Measurements from ENCODE around the gene TCF15. TPM values are rescaled to one million over a fixed set of nuclear protein-coding genes. Genes with fewer than 3 reads are reported as not detected.

The TCF15 gene
- total RNA-seq, 1 donor from 2014 or later: not detected

- Histone ChIP-seq H3K36me3 (ENCODE audit: insufficient read depth, low read length) (no peaks in the 10 kb centered on the region), H3K4me2 (ENCODE audit: low read length) (no peak overlapping the region), H4K20me1 (ENCODE audit: insufficient read depth, low read length) (no peaks in the 10 kb centered on the region), H3K9me3 (ENCODE audit: insufficient read depth, low read depth, low read length) (no peaks in the 10 kb centered on the region), H3K27ac (ENCODE audit: low read depth, low read length) (no peak overlapping the region), H3K4me3 (ENCODE audit: insufficient read depth, low read depth, low read length) (no peak overlapping the region), H2AFZ (ENCODE audit: low read depth, low read length) (no peak overlapping the region), H3K79me2 (ENCODE audit: insufficient read depth, low read length) (no peaks in the 10 kb centered on the region), H3K9ac (ENCODE audit: low read length) (no peak overlapping the region), H3K4me1 (ENCODE audit: insufficient read depth, low read length) (no peaks in the 10 kb centered on the region), H3K27me3 (ENCODE audit: insufficient read depth, low read length) (peaks cover 2% of the 10 kb centered on the region)
- Mint-ChIP-seq H3K27ac (ENCODE audit: unreplicated experiment) (no peak overlapping the region), H3K27me3 (ENCODE audit: low read depth, unreplicated experiment) (peaks cover 22% of the 10 kb centered on the region), H3K36me3 (ENCODE audit: low read depth, unreplicated experiment) (no peaks in the 10 kb centered on the region), H3K4me1 (ENCODE audit: low read depth, unreplicated experiment) (no peaks in the 10 kb centered on the region), H3K4me3 (ENCODE audit: unreplicated experiment) (no peak overlapping the region), H3K9me3 (ENCODE audit: unreplicated experiment) (no peaks in the 10 kb centered on the region)
- no peak for DNase-seq (ENCODE audit: low read depth)
- no peak for FAIRE-seq
- TF ChIP-seq EZH2 (IDR thresholded peaks at IDR 0.05; ENCODE audit: insufficient read depth, low read length): no peak
- TF ChIP-seq CTCF (IDR thresholded peaks at IDR 0.05; ENCODE audit: insufficient read depth, low read depth, low read length): no peak
Measured at GRCh38 chr20:600736-601135, 9.4 kb downstream of the TCF15 start.

GRCh38 chr20:600141-600540 lies 10.0 kb downstream of the TCF15 start:
- Histone ChIP-seq H3K79me2 (ENCODE audit: insufficient read depth, low read length) (no peaks in the 10 kb centered on the region), H3K36me3 (ENCODE audit: insufficient read depth, low read length) (no peaks in the 10 kb centered on the region), H2AFZ (ENCODE audit: low read depth, low read length) (no peak overlapping the region), H3K9ac (ENCODE audit: low read length) (no peak overlapping the region), H3K4me1 (ENCODE audit: insufficient read depth, low read length) (no peaks in the 10 kb centered on the region), H3K27me3 (ENCODE audit: insufficient read depth, low read length) (peaks cover 2% of the 10 kb centered on the region), H3K9me3 (ENCODE audit: insufficient read depth, low read depth, low read length) (no peaks in the 10 kb centered on the region), H4K20me1 (ENCODE audit: insufficient read depth, low read length) (no peaks in the 10 kb centered on the region), H3K27ac (ENCODE audit: low read depth, low read length) (no peak overlapping the region), H3K4me2 (ENCODE audit: low read length) (no peak overlapping the region), H3K4me3 (ENCODE audit: insufficient read depth, low read depth, low read length) (no peak overlapping the region)
- Mint-ChIP-seq H3K4me3 (ENCODE audit: unreplicated experiment) (no peak overlapping the region), H3K27ac (ENCODE audit: unreplicated experiment) (no peak overlapping the region), H3K27me3 (ENCODE audit: low read depth, unreplicated experiment) (peaks cover 19% of the 10 kb centered on the region), H3K36me3 (ENCODE audit: low read depth, unreplicated experiment) (no peaks in the 10 kb centered on the region), H3K4me1 (ENCODE audit: low read depth, unreplicated experiment) (no peaks in the 10 kb centered on the region), H3K9me3 (ENCODE audit: unreplicated experiment) (no peaks in the 10 kb centered on the region)
- DNase-seq (ENCODE audit: low read depth): no peak
- TF ChIP-seq EZH2 (IDR thresholded peaks at IDR 0.05; ENCODE audit: insufficient read depth, low read length) (no peak), CTCF (IDR thresholded peaks at IDR 0.05; ENCODE audit: insufficient read depth, low read depth, low read length) (no peak)
- FAIRE-seq: no peak

- Mint-ChIP-seq H3K4me3 (ENCODE audit: unreplicated experiment) (no peak overlapping the region), H3K36me3 (ENCODE audit: low read depth, unreplicated experiment) (no peaks in the 10 kb centered on the region), H3K9me3 (ENCODE audit: unreplicated experiment) (no peaks in the 10 kb centered on the region), H3K27me3 (ENCODE audit: low read depth, unreplicated experiment) (peaks cover 11% of the 10 kb centered on the region), H3K4me1 (ENCODE audit: low read depth, unreplicated experiment) (no peaks in the 10 kb centered on the region), H3K27ac (ENCODE audit: unreplicated experiment) (no peak overlapping the region)
- peaks cover under 1% of the 10 kb centered on the region for H3K27me3 ChIP-seq (ENCODE audit: insufficient read depth, low read length)
- no peak overlapping the region for H3K4me2 ChIP-seq (ENCODE audit: low read length)
- H3K27ac ChIP-seq (ENCODE audit: low read depth, low read length): no peak overlapping the region
- no peaks in the 10 kb centered on the region for H3K9me3 ChIP-seq (ENCODE audit: insufficient read depth, low read depth, low read length)
- TF ChIP-seq CTCF (IDR thresholded peaks at IDR 0.05; ENCODE audit: insufficient read depth, low read depth, low read length): no peak
- no peak for TF ChIP-seq EZH2 (IDR thresholded peaks at IDR 0.05; ENCODE audit: insufficient read depth, low read length)
- H3K4me1 ChIP-seq (ENCODE audit: insufficient read depth, low read length): no peaks in the 10 kb centered on the region
- FAIRE-seq (no peak), DNase-seq (ENCODE audit: low read depth) (no peak)
- H4K20me1 ChIP-seq (ENCODE audit: insufficient read depth, low read length): no peaks in the 10 kb centered on the region
- H3K36me3 ChIP-seq (ENCODE audit: insufficient read depth, low read length): no peaks in the 10 kb centered on the region
- H3K9ac ChIP-seq (ENCODE audit: low read length): no peak overlapping the region
- H3K79me2 ChIP-seq (ENCODE audit: insufficient read depth, low read length): no peaks in the 10 kb centered on the region
- H3K4me3 ChIP-seq (ENCODE audit: insufficient read depth, low read depth, low read length): no peak overlapping the region
- no peak overlapping the region for H2AFZ ChIP-seq (ENCODE audit: low read depth, low read length)
Measured at GRCh38 chr20:598133-598850, 11.8 kb downstream of the TCF15 start.

Measured in astrocyte (in vitro differentiated cells and primary cell).